Stimulated activated CD8-positive, alpha-beta memory T cell treated with anti-CD3 and anti-CD28 coated beads, Interleukin-7, amount 100 ng/mL, for 48 hours (primary cell): ENCODE data around the gene DARS2.
"Not testable (repeated sequence)": the region's sequence is repeated elsewhere in the genome, so short reads cannot be mapped to it uniquely, and the experiment has no call there.

Source experiments
- DNase-seq, 2 donors: peaks; one replicate each; pipeline ENCODE4 v3.0.0-alpha.2; 2020; ENCODE audit warnings: low read depth in 1 of 2; ENCODE audit errors: extremely low read depth in 1 of 2

Gene DARS2, protein sequence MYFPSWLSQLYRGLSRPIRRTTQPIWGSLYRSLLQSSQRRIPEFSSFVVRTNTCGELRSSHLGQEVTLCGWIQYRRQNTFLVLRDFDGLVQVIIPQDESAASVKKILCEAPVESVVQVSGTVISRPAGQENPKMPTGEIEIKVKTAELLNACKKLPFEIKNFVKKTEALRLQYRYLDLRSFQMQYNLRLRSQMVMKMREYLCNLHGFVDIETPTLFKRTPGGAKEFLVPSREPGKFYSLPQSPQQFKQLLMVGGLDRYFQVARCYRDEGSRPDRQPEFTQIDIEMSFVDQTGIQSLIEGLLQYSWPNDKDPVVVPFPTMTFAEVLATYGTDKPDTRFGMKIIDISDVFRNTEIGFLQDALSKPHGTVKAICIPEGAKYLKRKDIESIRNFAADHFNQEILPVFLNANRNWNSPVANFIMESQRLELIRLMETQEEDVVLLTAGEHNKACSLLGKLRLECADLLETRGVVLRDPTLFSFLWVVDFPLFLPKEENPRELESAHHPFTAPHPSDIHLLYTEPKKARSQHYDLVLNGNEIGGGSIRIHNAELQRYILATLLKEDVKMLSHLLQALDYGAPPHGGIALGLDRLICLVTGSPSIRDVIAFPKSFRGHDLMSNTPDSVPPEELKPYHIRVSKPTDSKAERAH

DNA sequence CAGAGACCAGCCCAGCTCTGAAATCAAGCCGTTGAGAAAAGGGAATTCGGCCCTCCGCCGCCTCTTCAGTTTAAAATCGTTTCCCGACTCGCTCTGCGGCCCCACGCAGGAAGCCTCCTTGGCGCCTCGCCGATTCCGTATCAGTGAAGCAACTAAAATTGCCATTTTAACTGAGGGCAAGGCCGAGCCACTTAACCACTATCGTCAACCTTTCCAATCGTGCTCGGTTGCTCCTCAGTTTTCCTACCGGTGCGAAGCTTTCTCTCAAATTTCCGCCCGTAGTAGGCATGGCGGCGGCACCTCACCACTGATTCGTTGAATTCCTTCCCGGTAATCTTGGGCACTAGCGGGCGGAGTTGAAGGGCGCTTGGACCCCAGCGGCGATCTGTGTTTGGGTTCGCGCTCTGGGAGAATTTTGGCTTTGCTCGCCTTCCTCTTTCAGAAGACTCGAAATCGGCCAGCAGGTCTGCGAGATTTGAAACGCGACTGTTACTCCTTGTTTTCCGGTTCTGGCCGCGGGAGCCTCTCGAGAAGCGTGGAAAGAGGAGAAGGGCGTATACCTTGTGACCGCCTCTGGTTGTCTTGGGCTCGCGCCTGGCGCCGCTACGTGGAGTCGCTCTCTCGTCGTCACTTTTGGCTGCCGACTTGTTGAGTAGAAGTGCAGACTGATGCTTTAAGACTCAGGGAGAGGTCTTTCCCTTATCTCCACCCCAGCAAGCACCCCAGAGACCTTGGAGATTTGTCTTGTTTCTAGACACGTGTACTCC is at the start of gene DARS2, which contains the start of gene CENPL:
TSS of gene DARS2 (plus strand) at position 359 of the 767 bp plus-strand sequence. CDS start 557 bp downstream, outside the sequence.
TSS of gene CENPL (minus strand) at position 569 of the 767 bp plus-strand sequence. CDS start 13,584 bp downstream, outside the sequence.
- peak; percentile 70 to 87 for DNase-seq

DNA sequence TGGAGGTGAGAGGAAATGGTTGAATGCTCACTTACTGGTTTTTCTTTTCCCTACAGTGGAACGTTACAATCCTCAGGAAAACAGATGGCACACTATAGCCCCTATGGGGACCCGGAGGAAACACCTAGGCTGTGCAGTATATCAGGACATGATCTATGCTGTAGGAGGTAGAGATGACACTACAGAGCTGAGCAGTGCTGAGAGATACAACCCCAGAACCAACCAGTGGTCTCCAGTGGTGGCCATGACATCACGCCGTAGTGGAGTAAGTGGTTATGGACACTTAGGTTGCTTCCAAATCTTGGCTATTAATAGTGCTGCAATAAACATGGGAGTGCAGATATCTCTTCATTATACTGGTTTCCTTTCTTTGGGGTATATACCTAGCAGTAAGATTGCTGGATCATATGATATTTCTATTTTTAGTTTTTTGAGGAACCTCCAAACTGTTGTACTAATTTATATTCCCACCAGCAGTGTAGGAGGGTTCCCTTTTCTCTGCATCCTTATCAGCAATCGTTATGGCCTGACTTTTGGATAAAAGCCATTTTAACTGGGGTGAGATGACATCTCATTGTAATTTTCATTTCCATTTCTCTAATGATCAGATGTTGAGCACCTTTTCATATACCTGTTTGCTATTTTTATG is 48.8 kb upstream of the DARS2 start:
- DNase-seq, result no peak

- no peak for DNase-seq
Measured at GRCh38 chr1:173779936-173780335, 44.5 kb upstream of the DARS2 start.

- DNase-seq, result no peak
Measured at GRCh38 chr1:173784997-173785396, 39.5 kb upstream of the DARS2 start.

DNA sequence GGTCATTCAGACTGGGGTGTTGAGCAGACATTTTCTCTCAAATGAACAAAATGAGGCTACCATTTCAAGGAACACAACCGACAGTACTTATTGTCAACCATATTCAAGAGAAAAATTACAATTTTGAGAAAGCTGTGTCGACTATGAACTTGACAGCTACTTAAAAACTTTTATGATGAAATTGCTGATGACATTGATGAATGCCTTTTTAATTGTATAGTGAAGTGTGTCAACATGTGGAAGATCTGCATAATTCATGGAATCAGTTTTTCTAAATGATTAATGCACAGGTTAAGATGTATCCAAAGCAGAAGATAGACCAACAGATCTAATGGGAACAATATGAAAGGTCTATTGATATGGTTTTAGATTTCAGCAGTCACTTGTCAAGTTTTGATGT is 34.6 kb upstream of the DARS2 start:
- DNase-seq, result no peak

GRCh38 chr1:173798078-173798477 is 26.4 kb upstream of the DARS2 start:
- DNase-seq, result no peak

DNA sequence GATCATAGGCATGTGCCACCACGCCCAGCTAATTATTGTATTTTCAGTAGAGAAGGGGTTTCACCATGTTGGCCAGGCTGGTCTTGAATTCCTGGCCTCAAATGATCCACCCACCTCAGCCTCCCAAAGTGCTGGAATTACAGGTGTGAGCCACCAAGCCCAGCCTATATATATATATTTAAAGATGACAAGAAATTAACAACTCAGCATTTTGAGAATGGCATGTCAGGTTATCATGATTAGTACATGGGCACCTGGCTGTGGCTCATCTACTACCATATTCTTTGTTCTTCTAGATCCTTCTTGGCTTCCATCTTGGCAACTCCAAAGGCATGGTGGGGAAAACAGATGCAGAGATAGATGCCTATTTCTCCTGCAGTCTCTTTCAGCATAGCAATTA is 24.5 kb upstream of the DARS2 start:
- DNase-seq, result not testable (repeated sequence)

DNA sequence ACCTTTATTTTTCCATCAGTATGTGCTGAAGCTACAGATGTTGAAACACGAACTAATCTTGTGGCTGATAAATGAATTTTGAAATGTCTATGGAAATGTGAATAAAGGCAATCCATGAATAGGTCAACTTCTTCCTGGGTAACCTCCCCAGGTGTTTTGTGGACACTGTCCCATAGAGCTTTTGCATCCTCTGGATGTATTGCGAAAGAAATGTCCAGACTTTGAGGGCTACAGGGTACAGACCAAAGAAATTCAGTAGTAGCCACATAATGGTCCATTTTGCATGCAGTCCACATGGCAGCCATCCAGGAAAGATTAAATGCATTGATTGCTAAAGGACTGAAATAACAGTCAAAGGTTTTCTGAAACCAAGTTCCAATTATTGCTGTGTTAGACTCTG is 21.5 kb upstream of the DARS2 start:
- no peak for DNase-seq

DNA sequence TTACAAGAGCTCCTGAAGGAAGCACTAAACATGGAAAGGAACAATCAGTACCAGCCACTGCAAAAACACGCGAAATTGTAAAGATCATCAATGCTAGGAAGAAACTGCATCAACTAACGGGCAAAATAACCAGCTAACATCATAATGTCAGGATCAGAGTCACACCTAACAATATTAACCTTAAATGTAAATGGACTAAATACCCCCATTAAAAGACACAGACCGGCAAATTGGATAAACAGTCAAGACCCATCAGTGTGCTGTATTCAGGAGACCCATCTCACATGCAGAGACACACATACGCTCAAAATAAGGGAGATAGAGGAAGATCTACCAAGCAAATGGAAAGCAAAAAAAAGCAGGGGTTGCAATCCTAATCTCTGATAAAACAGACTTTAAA is 10.8 kb upstream of the DARS2 start:
- not testable (repeated sequence) for DNase-seq

DNA sequence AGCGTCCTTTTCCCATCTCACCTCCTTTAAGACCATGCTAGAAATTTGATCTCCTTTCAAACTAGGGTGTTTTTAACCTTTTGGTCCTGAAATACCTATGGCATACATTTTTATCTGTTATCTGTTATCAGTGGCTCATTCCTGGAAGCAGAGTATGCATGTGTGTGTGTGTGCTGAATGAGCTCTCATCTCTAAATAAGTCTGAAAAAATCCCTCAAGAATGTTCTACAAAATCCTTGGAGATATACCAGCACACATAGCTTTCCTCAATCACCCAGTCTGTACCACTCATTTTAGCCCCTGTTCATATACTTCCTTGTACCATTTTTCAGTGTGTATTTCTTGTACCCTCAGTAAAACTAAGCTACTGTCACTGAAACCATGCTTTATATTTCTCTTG is 6.0 kb upstream of the DARS2 start:
- no peak for DNase-seq

DNA sequence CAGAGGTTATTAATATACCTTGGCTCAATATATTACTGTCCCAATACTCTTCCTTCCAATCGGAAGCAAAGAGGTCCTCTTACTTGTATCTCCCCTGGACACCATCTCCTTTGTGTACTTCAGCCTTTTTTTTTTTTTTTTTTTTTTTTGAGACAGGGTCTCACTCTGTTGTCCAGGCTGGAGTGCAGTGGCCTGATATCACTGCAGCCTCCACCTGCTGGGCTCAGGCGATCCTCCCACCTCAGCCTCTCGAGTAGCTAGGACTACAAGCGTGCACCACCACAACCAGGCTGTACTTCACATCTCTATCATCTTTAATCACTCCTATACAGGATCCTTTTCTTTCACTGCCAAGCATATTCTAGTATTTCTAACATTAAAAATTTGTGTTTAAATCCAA is 2.8 kb upstream of the DARS2 start:
- no peak for DNase-seq

DNA sequence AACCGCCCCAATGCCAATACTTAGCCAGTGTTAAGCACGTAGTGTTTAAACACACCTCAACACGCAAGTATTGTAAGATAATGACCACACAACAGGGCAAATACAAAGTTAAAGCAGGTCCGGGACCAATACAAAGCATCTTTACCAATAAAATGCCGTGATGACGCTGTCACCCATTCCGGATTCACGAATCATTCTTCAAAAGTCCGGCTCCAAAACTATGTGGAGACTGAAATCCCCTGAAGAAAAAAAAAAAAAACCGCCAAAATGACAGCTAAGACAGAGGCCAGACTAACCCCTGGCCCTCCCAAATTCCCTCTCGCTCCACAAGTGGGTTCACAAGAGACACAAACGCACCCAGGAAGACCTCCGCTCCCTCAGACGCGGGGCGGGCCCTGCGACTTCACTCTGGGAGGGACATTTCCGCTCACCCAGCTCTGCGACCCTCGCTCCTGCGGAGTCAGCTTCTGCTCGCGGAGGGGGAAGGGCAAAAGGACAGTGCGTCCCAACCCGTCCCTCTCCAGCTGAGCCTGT is 625 bp upstream of the DARS2 start:
- DNase-seq, result no peak

DNA sequence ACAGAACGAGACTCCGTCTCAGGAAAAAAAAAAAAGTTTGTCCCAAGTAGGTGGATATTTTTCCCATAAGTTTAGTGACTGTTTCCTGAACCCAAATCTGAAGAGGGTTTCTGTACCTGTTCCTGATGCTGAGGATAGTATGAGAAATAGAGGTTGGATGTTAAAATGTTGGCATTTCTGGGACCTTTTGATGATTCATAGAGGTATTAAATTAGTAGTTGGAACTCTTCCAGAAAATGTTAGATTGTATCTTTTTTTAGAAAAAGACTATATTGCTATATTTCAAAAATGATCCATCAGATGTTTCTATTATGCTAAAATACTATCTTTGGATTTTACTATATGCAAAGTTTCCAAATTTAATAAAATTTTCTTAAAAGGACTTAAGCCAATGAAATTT is 3.1 kb downstream of the DARS2 start:
- DNase-seq, result no peak

- no peak for DNase-seq
Measured at GRCh38 chr1:173832748-173833147, 8.3 kb downstream of the DARS2 start.

DNA sequence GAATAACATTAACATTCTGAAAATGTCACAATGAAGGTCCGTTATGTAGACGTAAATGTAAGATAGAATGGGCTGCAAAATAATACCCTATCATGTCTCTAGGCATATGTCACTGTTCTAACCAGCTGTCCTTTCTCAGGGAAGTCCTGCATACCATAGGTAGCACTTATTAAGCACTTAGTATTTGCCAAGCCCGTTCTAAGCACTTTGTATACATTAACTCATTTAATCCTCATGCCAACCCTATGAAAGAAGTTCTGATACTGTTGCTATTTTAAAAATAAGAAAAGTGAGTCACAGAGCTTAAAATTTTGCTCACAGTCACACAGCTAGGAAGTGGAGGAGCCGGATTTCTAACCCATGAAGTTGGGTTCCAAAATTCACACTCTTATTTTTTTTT is 27.6 kb downstream of the DARS2 start:
- DNase-seq, result no peak

DNA sequence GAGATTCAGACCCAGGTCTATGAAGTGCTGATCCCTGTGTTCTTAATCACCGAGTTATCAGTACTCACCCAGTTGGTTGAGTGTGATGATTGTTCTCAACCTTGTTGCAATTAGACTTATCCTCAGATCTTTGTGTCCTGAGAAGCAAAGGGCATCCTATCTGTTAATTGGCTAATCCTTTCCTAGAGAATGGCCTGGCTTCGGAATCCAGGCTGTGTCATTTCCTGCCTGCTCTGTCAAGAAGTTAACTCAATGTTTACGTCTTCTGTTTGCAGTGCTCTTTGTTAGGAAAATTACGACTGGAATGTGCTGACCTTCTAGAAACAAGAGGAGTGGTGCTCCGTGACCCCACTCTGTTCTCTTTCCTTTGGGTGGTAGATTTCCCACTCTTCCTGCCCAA is 28.6 kb downstream of the DARS2 start:
- DNase-seq, result no peak

GRCh38 chr1:173856014-173856413 is 31.5 kb downstream of the DARS2 start:
- no peak for DNase-seq

DNA sequence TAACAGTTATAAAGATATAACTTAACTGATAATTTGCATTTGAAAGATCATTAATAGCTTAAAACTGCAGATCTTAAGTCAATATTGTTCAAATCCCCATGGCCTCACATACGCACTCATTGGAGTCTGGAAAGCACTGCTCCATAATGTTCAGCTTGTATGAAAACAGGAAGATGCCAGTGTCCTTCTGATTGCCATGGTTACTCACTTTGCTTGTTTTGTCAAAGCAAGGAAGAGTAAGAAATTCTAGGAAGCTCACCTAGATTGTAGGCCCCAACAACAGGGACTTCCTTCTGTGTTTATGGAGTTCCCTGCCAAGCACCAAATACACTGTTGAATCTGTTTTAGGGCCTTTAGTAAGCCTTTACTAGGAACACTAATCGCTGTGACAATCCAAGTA is 32.4 kb downstream of the DARS2 start:
- DNase-seq, result no peak

DNA sequence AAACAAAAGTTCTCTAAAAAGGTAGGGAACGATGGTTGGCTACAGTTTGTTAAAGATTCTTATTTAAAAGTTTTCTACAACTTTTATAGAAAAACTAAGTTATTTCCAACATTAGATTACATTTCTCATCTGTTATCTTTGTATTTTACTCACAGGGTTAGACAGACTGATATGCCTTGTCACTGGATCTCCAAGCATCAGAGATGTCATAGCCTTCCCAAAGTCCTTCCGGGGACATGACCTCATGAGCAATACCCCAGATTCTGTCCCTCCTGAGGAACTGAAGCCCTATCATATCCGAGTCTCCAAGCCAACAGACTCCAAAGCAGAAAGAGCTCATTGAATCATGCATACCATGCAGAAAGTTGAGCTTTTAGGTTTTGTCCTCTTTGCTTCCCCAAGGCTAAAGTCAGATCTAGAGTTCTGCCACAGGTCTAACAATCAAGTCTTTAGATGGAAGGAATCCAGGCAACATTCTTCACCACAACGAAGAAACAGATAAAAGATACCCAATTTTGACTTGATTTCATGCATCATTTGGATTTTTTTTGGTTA is 33.0 kb downstream of the DARS2 start:
- no peak for DNase-seq

- not testable (repeated sequence) for DNase-seq
Measured at GRCh38 chr1:173859547-173859946, 35.1 kb downstream of the DARS2 start.
